ENCODE results near the gene RPSA. TPM values are rescaled to one million over a fixed set of nuclear protein-coding genes. Genes with fewer than 3 reads are reported as not detected.

Gene RPSA
- total RNA-seq, 1 experiment from 2014 or later, result 2,486 TPM

DNA sequence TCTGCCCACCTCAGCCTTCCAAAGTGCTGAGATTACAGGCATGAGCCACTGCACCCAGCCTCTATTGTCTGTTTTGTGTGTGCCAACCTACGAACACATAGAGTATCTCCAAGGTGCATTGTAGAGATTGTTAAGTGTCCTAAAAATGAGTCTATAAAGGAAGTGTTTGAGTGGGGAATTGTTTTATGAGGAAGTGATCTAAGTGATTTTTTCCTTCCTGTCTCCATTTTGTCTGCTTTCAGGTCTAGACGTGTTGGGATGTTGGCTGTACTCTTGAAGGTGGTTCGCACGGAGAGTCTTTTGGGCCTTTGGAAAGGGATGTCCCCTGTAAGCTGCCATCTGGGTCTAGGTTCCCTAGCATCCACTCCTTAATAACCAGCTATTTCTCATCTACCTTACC, 16.3 kb upstream of the RPSA start:
- intact Hi-C loops (cut with micrococcal nuclease), result no loop called here
- RAD21 ChIA-PET (ENCODE audit: low non-redundant PET in 1 of 2, low total read pairs in 2 of 2, uncharacterized antibody in 2 of 2, unreplicated experiment in 2 of 2), result no interaction called here
- Histone ChIP-seq H3K4me3 (replicated peaks in 1 of 2; ENCODE audit: low read depth in 1 of 2, low read length in 2 of 2) (no peak overlapping the region), H3K79me2 (ENCODE audit: insufficient read depth, low read length) (peaks cover 49% of the 10 kb centered on the region), H3K4me2 (ENCODE audit: low read length) (no peak overlapping the region), H3K9me3 (ENCODE audit: control insufficient read depth in 1 of 2, insufficient read depth in 1 of 2, low read depth in 1 of 2, low read length in 2 of 2) (no peaks in the 10 kb centered on the region), H3K4me1 (ENCODE audit: control insufficient read depth in 1 of 2, insufficient read depth in 2 of 2, low read length in 2 of 2) (peaks cover 0 to 6% of the 10 kb centered on the region in 2 experiments; a peak in 1 of 4 replicates), H3K27me3 (ENCODE audit: insufficient read depth, low read length) (no peaks in the 10 kb centered on the region), H3K27ac (ENCODE audit: low read depth, low read length) (no peak overlapping the region), H3K9ac (ENCODE audit: low read length) (no peak overlapping the region), H3K9me2 (ENCODE audit: insufficient read depth) (no peaks in the 10 kb centered on the region), H2AFZ (ENCODE audit: low read depth, low read length, poor library complexity, severe bottlenecking) (no peak overlapping the region), H3K36me3 (ENCODE audit: control insufficient read depth in 1 of 2, insufficient read depth in 2 of 2, low read length in 2 of 2) (peaks cover 27 to 35% of the 10 kb centered on the region in 2 experiments; a peak in 3 of 4 replicates), H4K20me1 (ENCODE audit: insufficient read depth) (peaks cover 14% of the 10 kb centered on the region; the same call in 1 of the 2 replicates)
- DNase-seq (ENCODE audit: low read depth, low spot score) (no peak), ATAC-seq (no peak)
- CTCF ChIA-PET, result no interaction called here
- BruUV-seq (replicated peaks), result no TSS peak
- TF ChIP-seq JUND (IDR thresholded peaks at IDR 0.05) (no peak), SIN3A (IDR thresholded peaks at IDR 0.05; ENCODE audit: low read depth) (no peak), RAD21 (IDR thresholded peaks at IDR 0.05; ENCODE audit: low read depth) (no peak), CEBPB (IDR thresholded peaks at IDR 0.05; ENCODE audit: low read depth) (no peak)
- TF ChIP-seq, protein P1, sequence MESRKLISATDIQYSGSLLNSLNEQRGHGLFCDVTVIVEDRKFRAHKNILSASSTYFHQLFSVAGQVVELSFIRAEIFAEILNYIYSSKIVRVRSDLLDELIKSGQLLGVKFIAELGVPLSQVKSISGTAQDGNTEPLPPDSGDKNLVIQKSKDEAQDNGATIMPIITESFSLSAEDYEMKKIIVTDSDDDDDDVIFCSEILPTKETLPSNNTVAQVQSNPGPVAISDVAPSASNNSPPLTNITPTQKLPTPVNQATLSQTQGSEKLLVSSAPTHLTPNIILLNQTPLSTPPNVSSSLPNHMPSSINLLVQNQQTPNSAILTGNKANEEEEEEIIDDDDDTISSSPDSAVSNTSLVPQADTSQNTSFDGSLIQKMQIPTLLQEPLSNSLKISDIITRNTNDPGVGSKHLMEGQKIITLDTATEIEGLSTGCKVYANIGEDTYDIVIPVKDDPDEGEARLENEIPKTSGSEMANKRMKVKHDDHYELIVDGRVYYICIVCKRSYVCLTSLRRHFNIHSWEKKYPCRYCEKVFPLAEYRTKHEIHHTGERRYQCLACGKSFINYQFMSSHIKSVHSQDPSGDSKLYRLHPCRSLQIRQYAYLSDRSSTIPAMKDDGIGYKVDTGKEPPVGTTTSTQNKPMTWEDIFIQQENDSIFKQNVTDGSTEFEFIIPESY (IDR thresholded peaks at IDR 0.05; ENCODE audit: extremely low read depth, insufficient replicate concordance, low read length), result no peak
- POLR2A ChIA-PET, result no interaction called here

DNA sequence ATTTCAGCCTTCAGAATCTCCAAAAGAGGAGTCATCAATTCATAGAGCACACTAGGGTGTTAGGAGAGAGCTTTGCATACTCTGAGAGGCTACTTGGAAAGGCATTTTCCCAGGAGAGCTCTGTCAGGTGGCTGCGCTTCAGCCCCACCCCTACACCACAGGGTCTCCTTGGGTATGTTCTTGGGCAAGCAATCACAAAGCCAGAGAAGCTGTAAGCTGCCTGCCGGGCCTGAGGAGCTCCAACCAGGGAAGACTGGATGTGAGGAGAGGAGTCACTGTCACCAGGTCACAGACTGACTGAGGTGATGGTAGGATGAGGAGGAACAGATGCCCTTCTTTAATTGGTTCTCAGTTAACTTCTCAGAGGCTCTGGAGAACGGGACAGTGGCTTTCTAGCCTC, 9.8 kb upstream of the RPSA start:
- H3K4me2 ChIP-seq (ENCODE audit: low read length), result no peak overlapping the region
- H3K9me2 ChIP-seq (ENCODE audit: insufficient read depth), result no peaks in the 10 kb centered on the region
- TF ChIP-seq, protein P1 (IDR thresholded peaks at IDR 0.05; ENCODE audit: extremely low read depth, insufficient replicate concordance, low read length), result no peak
- TF ChIP-seq SRF (IDR thresholded peaks at IDR 0.05; ENCODE audit: low read depth) (no peak), FOSL1 (IDR thresholded peaks at IDR 0.05; ENCODE audit: low read depth) (no peak)
- TF ChIP-seq, protein P2, sequence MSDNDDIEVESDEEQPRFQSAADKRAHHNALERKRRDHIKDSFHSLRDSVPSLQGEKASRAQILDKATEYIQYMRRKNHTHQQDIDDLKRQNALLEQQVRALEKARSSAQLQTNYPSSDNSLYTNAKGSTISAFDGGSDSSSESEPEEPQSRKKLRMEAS (IDR thresholded peaks at IDR 0.05), result no peak
- H3K4me3 ChIP-seq (replicated peaks in 1 of 2; ENCODE audit: low read depth in 1 of 2, low read length in 2 of 2), result no peak overlapping the region
- no peak overlapping the region for H3K27ac ChIP-seq (ENCODE audit: low read depth, low read length)
- intact Hi-C loops (cut with micrococcal nuclease), result no loop called here
- H2AFZ ChIP-seq (ENCODE audit: low read depth, low read length, poor library complexity, severe bottlenecking), result no peak overlapping the region
- H3K79me2 ChIP-seq (ENCODE audit: insufficient read depth, low read length), result no peaks in the 10 kb centered on the region
- H3K27me3 ChIP-seq (ENCODE audit: insufficient read depth, low read length), result no peaks in the 10 kb centered on the region
- no peaks in the 10 kb centered on the region for H3K4me1 ChIP-seq (ENCODE audit: control insufficient read depth in 1 of 2, insufficient read depth in 2 of 2, low read length in 2 of 2)
- H3K9ac ChIP-seq (ENCODE audit: low read length), result no peak overlapping the region
- ChIA-PET POLR2A (no interaction called here), RAD21 (ENCODE audit: low non-redundant PET in 1 of 2, low total read pairs in 2 of 2, uncharacterized antibody in 2 of 2, unreplicated experiment in 2 of 2) (no interaction called here), CTCF (no interaction called here)
- no peaks in the 10 kb centered on the region for H3K9me3 ChIP-seq (ENCODE audit: control insufficient read depth in 1 of 2, insufficient read depth in 1 of 2, low read depth in 1 of 2, low read length in 2 of 2)
- ATAC-seq, result no peak
- no peak for DNase-seq (ENCODE audit: low read depth, low spot score)
- H4K20me1 ChIP-seq (ENCODE audit: insufficient read depth), result no peaks in the 10 kb centered on the region
- peaks cover 17 to 40% of the 10 kb centered on the region in 2 experiments; a peak in 3 of 4 replicates for H3K36me3 ChIP-seq (ENCODE audit: control insufficient read depth in 1 of 2, insufficient read depth in 2 of 2, low read length in 2 of 2)
- no TSS peak for BruUV-seq (replicated peaks)
